ENCODE measurements around the gene SCN3B.
"Not testable (repeated sequence)": the region's sequence is repeated elsewhere in the genome, so short reads cannot be mapped to it uniquely, and the experiment has no call there.

SCN3B gene, protein sequence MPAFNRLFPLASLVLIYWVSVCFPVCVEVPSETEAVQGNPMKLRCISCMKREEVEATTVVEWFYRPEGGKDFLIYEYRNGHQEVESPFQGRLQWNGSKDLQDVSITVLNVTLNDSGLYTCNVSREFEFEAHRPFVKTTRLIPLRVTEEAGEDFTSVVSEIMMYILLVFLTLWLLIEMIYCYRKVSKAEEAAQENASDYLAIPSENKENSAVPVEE

DNA sequence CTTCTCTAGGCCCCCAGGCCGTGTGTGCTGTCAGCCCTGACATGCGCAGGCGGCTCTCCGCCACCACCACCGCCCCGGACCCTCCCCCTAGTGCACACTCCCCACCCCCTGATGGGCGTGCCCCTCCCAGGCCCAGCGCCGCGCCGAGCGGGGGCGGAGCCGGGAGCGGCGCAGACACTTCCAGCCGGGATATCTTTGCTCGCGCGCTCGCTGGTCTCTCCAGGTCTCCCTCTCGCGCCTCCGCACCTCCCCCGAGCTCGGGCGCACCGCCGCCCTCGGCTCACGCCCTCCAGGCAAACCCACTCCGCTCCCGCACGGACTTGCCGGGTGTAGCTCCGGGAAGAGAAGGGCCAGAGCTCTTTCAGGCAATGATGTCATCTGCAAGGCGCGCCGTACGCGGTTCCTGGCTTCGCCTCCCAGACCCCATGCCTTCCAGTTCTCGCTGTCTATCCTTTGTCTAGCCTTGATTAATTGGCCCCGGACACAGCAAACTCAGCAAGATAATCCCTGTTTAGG, at the start of gene SCN3B:
SCN3B (minus strand) TSS at position 59 of the 516 bp plus-strand sequence. CDS start 823 bp downstream, outside the sequence.
- no peak for DNase-seq (ENCODE audit: low read depth)

DNA sequence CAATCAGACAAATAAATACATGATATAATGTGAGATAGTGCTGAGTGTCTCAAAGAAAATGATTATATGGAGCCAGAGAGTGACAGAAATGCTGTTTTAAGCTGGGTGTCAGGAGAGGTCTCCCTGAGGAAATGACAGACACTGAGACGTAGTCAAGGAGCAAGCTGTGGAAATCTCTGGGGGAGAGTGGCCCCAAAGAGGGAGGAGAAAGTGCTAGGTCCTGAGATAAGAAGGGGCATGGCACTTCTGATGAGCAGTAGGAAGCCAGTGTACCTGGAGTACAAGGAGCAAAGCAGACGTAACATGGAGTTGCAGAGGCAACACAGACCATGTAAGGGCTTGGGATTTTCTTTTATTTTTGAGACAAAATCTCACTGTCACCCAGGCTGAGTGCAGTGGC, 48.3 kb upstream of the SCN3B start:
- no peak for DNase-seq (ENCODE audit: low read depth)

DNA sequence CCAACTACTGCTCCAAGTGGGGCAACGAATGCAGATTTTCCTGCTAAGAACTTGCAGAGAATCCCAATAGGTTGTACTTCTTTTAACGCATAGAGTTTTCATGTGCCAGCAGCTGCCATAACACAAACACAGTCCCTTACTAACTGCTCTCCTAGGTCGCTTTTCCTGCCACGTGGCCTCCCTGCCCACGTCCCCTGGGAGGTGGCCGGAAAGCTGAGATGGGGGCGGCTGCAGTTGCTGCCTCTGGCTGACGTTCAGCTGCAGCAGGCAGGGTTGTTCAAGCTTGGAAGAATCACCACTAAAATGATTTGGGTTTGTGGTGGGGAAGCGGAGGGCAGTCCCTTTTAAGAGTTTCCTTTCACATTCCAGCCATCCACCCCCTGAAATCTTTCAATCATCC, 47.7 kb upstream of the SCN3B start:
- DNase-seq (ENCODE audit: low read depth) = no peak

DNA sequence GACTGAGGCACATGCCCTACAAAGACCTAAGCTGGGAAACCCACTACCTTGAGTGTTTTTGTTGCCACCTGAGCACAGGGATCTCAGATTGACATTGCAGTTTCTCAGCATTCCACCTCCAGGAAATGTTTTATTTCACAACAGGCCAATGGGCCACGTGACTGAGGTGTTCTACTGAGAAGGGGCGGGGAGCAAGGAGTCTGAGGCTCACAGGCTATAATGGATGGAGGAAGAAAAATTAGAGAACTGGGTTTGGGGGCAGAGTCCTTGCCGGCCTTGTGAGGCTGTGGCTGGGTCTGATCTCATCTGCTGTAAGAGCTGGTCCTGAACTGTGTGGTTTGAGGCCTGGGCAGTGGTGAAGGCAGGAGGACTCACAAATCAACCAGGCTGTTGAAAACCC, 46.3 kb upstream of the SCN3B start:
- no peak for DNase-seq (ENCODE audit: low read depth)

DNA sequence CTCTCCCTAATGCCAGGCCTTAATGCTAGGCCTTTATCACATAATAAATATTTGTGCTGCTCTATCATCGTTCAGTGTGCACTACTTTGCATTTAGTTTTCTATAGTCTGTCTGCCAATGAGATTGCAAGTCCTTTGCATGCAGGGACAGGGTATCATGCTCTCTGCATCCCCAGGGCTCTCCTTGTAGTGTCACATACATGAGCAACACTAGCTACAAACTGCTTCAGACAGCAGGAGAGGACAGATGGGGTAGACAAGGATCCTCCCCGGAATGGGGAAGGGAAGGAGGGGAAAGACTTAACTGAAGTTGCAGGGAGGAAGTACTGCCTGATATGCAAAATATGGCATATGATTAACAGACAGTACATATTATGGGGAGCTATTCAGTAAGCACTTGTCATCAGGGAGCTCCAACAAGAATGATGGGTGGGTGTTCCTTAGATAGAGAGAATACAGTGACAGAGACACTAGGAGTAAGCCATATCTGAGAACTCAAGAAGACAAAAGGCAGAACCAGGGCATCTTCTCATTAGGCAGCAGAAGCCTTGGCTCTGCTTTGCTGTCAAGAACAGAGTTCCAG, 44.2 kb upstream of the SCN3B start:
- DNase-seq (ENCODE audit: low read depth) = no peak

DNA sequence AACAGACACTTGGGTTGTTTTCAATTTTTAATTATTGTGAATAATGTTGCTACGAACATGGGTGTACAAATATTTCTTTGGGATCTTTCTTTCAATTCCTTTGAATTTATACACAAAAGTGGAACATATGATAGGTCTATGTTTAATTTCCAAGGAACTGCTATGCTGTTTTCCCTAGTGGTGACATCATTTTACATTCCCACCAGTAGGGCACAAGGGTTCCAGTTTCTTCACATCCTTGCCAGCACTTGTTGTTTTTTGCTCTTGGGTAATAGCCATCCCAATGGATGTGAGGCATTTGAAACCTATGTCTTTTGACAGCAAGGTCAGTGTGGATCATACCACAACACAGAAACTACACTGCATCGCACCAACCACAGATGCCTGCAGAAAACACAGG, 41.8 kb upstream of the SCN3B start:
- no peak for DNase-seq (ENCODE audit: low read depth)

DNA sequence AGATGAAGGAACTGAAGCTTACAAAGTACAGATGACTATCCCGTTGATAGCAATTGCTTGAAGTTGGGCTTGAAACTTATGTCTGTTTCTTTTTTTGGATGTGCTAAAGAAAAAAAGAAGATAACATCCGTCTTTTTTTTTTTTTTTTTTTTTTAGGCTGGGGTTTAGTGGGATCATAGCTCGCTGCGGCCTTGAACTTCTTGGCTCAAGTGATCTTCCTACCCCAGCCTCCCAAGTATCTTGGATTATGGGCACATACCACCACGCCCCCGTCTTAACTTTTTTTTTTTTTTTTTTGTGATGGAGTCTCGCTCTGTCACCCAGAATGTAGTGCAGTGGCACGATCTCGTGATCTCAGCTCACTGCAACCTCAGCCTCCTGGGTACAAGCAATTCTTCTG, 40.8 kb upstream of the SCN3B start:
- DNase-seq (ENCODE audit: low read depth) = no peak

DNA sequence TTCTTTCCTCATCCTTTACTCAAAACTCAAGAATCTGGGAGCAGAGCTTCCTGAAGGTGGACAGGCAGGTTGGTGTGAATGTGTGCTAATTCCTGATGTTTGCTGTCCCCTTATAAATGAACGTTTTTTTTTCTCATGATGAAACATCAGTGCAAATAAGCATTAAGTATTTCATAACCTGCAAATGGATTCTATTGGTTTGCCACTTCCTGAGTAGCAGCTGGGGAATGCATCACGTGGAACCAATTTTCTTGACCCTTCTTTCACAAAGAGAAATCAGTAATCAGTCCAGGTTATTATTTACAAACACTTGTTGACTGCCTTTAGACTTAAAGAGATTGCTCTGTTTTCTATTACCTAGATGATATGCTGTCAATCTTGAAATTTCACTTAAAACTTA, 40.1 kb upstream of the SCN3B start:
- DNase-seq (ENCODE audit: low read depth) = no peak

DNA sequence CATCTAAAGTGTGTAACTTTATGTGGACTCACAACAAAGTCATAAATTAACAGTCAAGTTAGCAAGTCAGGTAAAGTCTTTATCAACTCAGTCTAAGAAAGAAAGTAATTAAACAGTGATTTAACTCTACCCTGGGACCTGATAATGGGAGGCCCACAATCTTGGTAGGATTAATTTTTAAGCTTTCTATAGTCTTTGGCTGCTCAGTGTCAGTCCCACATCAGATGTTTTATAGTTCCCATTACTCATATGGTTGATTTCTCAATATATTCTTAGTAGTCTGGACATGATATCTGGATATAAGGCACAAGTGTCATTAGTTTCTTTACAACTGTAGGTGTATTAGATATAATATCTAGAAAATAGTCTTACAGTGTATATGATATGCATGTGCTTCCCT, 38.5 kb upstream of the SCN3B start:
- no peak for DNase-seq (ENCODE audit: low read depth)

DNA sequence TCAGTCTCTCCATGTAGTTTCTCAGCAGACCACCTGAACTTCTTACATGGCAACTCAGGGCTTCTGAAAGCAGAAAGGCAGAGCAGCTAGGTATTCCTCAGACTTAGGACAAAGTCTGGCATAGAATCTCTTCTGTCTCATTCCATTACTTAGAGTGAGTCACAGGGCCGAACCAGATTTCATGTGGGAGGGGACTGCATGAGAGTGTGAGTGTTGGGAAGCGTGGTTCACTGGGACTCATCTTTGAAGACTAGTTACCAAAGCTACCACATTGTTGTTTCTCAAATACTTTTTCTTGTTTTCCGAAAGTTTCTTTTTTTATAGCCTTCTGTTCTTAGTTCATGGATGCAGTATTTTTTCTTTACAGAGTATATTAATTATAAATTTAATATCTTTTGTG, 36.1 kb upstream of the SCN3B start:
- DNase-seq (ENCODE audit: low read depth) = peak; percentile 43

DNA sequence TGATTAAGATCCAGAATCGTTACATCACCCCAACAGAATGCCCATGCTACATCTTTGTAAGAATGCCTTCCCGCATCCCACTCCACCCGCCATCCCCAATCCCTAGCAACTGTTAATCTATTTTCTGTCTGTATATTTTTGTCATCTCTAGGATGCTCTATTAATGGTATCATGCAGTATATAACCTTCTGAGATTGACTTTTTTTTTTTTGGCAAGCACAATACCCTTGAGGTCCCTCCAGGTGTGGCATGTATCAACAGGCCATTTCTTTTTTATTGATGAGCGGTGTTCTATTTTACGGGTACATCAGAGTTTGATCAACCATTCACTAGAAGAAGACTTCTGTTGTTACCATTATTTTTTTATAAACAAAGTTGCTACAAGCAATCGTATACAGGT, 30.2 kb upstream of the SCN3B start:
- DNase-seq (ENCODE audit: low read depth) = no peak

DNA sequence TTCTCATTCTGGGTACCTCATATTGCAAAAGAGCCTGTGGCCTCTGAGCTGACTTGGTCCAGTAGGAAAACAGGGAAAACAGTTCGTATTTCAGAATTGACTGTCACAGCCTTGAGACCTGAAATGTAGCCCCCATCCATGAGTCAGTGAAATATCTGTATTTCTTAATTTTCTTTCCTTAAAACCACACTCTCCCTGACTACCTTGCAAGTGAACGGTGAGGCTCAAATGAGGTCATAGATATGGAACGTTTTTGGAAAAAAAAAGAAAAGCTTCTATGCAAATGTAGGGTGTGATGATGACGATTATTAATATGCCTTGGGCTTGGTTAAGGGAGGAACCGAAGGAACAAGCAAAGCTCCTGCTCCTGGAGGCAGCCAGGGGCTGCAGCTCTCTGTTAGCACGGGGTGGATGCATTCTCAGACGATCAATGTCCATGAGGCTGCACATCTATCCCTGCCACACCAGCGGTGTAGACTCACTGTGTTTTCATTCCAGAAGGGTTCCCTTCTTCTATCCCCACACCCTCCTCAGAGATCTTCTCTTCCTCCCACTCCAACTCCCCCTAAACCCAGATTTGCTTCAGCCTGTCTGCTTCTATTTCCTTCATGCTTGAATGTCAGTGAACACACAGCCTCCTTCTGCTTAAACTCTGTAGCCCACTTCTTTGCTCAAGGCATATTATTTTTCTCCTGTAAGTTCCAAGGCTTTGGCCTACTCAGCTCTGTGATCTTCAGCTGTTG, 29.2 kb upstream of the SCN3B start:
- DNase-seq (ENCODE audit: low read depth) = no peak

DNA sequence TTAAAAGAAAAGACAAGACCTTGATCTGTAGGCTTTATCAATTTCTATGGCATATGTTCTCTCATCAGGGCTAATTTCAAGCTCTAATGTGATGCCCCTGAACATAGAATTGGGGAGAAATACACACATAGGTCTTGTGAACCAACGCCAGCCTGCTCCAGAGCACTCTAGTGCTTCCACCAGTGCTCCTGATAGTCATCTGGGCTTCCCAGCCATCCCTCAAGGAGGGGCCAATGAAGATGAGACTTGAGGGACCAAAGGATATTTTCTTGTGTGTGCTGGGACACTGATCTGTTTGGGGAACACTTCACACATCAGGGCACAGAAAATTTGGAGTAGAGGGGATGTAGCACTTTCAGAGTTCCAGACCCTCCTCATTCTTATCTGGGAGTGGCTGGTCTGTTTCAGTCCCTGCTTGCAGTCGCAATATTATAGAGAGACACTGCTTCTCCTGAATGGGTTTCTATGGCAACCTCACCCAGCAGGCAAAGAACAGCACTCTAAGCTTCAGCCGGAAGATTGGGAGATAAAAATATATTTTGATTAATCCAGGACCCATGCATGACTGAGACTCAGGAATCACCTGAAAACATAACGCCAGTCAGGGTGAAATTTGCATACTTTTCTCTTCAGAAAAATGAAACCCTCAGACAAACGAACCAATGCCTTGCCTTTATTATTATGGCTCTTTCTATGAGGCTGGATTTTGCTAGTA, 28.4 kb upstream of the SCN3B start:
- DNase-seq (ENCODE audit: low read depth) = no peak

DNA sequence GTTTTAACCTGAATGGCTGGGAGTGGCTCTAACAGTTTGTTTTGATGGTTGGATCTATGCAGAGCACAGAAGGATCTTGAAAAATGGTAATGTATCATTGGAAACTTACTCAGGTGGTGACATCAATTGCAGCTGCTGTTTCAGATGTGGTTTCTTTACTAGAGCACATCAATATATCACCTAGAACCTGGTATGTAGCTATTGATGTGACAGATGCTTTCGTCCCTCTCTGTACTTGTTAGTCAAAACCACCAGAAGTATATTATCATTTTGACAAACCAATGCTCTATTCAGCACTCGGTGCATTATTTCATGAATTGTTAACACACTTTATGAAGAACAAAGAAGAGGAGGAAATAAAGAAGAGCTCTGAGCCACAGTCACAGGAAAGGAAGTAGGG, 26.6 kb upstream of the SCN3B start:
- DNase-seq (ENCODE audit: low read depth) = no peak

DNA sequence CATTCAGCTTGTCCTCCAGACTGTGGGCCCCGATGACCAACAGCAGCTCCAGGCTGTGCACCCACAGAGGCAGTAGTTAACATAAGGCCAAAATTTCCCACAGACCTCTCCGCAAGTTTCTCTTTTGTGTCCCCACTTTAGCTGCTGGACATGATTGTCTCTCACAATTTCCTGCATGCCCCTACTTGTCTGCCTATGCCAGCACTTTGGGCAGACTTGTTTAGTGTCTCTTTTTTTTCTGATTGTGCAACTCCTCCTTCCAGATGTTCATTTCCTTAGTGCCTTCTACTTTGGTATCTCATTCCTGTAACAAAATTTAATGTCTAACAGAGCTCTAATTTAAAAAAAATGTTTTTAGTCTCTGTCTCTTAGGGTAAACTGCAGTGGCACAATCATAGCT, 23.8 kb upstream of the SCN3B start:
- no peak for DNase-seq (ENCODE audit: low read depth)

DNA sequence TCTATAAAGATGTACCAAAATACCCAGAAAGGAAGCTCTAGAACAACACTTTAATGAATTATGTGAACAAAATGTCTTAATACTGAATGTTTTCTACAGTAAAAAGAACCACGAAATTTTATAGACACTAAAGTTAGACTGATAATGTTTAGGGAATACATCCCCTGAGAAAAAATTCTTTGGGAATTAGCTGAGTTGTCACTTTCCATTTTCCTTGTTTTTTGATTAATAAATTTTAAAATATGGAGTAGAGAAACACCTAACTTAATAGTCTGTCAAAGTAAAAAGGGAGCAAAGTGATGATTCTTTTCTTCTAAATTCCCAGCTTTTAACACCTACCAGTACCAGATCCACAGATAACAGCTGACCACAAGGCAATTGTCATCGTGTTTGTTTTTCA, 23.1 kb upstream of the SCN3B start:
- DNase-seq (ENCODE audit: low read depth) = no peak

DNA sequence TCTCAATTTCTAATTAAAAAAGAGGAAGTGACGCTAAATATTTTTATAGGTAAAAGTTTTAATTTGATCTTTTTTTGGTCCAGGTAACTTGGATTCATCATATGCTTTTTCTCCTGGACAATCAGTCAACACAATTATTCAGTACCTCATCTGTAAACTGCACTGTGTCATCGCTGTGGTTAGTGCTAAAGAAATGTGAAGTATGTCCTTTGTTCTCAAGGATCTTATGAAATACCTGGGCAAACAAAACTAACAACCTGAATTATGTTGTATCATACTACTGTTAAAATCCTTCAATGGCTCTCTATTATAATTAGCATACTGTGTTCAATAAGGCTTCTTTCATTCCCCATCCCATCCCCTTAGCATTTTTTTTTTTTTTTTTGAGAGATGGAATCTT, 19.9 kb upstream of the SCN3B start:
- DNase-seq (ENCODE audit: low read depth) = no peak

DNA sequence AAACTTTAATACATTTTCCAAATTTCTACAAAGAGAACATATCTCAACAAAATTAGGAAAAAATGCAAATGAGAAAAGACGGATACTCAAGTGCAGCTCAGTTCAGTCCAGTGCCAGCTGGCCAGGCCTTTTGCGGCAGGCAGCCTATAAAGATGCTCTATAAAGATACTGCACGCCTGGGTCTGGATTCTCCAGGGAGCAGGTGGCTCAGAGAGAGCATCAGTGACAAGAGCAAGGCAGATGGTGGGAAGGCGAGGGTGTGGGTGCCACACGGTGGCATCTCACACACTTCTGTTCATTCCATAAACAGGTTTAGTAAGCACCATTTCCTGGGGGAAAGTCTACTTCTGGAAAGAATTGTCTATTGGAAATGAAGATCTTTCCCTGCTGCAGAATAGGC, 18.1 kb upstream of the SCN3B start:
- DNase-seq (ENCODE audit: low read depth) = no peak

DNA sequence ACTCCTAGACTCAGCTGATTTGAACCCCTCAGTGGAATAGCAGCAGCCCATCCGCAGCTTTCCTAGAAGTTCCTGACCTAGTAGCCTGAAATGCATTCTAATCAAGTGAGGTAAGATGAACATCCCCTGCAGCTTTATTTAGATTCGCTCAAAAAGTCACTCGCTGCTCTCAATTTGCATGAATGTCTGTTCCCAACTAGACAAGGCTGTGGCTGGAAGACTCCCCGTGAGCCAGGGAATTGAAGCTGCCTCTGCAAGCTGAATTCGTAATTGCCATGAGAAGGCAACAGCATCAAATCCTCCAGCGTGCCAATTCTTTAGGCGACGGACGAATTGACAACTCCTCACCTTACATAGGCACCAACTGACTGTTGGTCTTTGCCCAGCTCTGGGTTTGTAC, 17.1 kb upstream of the SCN3B start:
- DNase-seq (ENCODE audit: low read depth) = no peak

DNA sequence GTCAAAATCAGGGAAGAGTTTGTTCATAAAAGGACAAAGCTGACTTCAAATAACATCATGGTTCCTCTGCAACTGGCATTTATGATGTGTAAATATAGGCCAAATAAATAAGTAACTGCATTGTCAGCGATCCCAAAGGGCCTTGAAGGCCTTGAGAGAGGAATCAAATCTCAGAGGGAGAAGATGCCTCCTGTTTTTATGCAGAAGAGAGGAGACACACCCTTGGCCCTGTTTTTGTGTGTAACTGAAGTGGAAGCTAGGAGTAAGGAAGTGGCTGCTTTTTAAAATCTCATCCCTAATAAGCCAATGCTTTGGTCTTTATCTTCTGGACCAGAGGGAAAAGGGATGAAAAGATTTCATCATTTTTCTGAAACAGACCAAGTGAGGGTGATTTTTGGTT, 15.7 kb upstream of the SCN3B start:
- no peak for DNase-seq (ENCODE audit: low read depth)

DNA sequence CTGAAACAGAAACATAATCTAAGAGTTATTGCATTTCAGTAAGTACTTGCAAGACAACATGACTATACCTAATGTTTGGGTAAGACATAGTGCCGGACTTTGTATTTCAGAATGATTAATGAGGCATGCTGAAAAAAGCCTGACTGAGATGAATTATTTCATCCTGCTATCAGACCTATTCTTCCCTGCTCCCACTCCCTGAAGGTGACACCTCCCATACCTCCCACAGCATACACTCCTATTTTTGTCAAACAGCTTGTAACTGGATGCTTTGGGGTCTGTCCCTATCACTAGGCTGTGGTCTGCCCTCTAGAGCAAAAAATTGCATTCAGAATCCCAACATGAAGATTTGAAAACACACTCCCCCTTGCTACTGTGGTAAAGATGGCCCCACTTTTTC, 10.9 kb upstream of the SCN3B start:
- no peak for DNase-seq (ENCODE audit: low read depth)

DNA sequence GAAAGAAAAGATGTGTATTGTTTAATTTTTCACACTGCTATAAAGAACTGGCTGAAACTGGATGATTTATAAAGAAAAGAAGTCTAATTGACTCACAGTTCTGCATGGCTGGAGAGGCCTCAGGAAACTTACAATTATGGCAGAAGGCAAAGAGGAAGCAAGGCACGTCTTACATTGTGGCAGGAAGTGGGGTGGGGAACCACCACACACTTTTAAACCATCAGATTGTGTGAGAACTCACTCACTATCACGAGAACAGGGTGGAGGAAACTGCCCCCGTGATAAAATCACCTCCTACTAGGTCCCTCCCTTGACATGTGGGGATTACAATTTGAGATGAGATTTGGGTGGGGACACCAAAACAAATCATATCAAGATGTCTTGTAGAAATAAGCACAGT, 5.5 kb upstream of the SCN3B start:
- DNase-seq (ENCODE audit: low read depth) = not testable (repeated sequence)

DNA sequence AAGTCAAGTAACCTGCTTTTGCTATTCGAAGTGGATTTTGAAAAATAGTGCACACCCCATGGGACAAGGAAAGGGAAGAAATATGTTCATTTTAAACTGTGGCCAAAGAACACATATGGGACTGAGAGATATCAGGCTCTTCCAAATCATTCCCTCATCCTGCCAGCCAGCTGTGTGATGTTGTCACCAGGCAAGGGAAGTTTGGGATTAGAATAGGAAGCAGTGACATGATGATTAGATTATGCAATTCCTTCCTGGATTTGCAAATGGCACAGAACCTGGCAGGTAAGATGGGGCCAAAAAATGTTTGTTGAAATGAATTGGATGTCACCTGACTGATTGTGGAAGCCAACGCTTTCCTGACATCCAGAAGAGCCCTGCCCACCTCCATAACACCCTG, 4.9 kb upstream of the SCN3B start:
- DNase-seq (ENCODE audit: low read depth) = no peak
